ENCODE results near the gene POLN. TPM values are rescaled to one million over a fixed set of nuclear protein-coding genes. Genes with fewer than 3 reads are reported as not detected.
A peak's percentile ranks its signal among the peaks of the same experiment; 100 is the strongest.

POLN gene
- polyA plus RNA-seq, 1 experiment, result 0.35 TPM

DNA sequence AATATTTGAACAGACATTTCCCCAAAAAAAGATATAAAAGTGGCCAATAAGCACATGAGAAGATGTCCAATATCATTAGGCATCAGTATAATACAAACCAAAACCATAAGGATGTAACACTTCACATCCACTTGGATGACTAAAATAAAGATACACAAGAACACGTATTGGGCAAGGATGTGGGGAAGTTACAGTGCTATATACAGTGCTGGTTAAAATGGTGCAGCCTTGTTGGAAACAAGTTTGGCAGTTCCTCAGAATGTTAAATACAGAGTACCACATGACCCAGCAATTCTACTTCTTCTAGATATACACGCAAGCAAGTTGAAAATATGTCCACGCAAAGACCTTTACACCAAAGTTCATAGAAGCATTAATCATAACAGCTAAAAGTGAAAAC is 58.9 kb downstream of the POLN start:
- Histone ChIP-seq H3K9me3 (ENCODE audit: control insufficient read depth, insufficient read depth, low read length) (no peaks in the 10 kb centered on the region), H3K27ac (ENCODE audit: low read depth, low read length) (no peak overlapping the region), H3K4me3 (ENCODE audit: low read depth, low read length) (no peak overlapping the region), H3K27me3 (ENCODE audit: control insufficient read depth, insufficient read depth, low read length) (no peaks in the 10 kb centered on the region)
- TF ChIP-seq, protein P1, sequence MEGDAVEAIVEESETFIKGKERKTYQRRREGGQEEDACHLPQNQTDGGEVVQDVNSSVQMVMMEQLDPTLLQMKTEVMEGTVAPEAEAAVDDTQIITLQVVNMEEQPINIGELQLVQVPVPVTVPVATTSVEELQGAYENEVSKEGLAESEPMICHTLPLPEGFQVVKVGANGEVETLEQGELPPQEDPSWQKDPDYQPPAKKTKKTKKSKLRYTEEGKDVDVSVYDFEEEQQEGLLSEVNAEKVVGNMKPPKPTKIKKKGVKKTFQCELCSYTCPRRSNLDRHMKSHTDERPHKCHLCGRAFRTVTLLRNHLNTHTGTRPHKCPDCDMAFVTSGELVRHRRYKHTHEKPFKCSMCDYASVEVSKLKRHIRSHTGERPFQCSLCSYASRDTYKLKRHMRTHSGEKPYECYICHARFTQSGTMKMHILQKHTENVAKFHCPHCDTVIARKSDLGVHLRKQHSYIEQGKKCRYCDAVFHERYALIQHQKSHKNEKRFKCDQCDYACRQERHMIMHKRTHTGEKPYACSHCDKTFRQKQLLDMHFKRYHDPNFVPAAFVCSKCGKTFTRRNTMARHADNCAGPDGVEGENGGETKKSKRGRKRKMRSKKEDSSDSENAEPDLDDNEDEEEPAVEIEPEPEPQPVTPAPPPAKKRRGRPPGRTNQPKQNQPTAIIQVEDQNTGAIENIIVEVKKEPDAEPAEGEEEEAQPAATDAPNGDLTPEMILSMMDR (IDR thresholded peaks at IDR 0.05; ENCODE audit: low read depth, low read length), result no peak
- DNase-seq (ENCODE audit: low read depth, low spot score), result no peak
- ChIA-PET CTCF (interaction anchor here (0.6 kb wide), 1 partner anchor 173 kb away, joined by 3 read pairs; no protein-coding TSS in a partner anchor), POLR2A (no interaction called here)

DNA sequence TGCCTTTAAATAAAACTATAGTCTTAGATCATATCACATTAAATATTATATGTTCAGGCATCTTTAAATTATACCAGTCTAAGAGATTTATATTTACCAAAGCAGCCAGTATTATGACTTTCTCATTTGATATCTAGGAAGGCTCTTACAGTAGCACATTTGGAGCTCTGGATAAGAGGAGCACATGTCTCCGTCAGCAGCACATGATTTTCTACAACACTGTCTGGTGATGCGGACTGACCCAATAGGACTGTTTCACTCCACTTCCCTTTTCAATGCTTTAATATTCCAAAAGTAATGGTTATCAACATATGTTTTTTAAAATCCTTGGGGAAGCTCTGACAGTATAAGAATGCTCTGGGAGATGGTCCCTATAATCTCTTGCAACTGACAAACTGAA is 61.5 kb downstream of the POLN start:
- Histone ChIP-seq H3K9me3 (ENCODE audit: control insufficient read depth, insufficient read depth, low read length) (no peaks in the 10 kb centered on the region), H3K4me3 (ENCODE audit: low read depth, low read length) (no peak overlapping the region), H3K27me3 (ENCODE audit: control insufficient read depth, insufficient read depth, low read length) (no peaks in the 10 kb centered on the region), H3K27ac (ENCODE audit: low read depth, low read length) (no peak overlapping the region)
- DNase-seq (ENCODE audit: low read depth, low spot score), result no peak
- TF ChIP-seq, protein P1 (IDR thresholded peaks at IDR 0.05; ENCODE audit: low read depth, low read length), result no peak
- ChIA-PET CTCF (no interaction called here), POLR2A (no interaction called here)

DNA sequence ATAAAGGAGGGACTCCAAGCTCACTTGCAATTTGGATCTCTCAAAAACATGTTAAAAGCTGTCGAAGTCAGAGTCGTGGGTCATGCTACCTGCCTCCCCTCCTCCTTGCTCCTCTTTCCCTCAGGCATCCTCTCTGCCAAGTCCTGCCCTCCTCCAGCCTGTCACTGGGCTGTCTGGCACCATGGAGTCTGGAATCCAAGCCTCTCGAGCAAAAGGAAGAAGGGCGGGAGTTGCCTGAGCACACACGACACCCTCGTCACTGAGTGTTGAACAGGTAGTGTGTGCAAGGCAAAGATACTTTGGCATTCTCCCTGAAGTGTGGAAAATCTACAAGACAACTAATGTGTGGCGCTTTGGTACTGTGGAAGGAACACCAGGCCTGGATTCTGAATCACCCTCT is 62.2 kb downstream of the POLN start:
- Histone ChIP-seq H3K9me3 (ENCODE audit: control insufficient read depth, insufficient read depth, low read length) (no peaks in the 10 kb centered on the region), H3K27me3 (ENCODE audit: control insufficient read depth, insufficient read depth, low read length) (no peaks in the 10 kb centered on the region), H3K4me3 (ENCODE audit: low read depth, low read length) (no peak overlapping the region), H3K27ac (ENCODE audit: low read depth, low read length) (no peak overlapping the region)
- ChIA-PET CTCF (no interaction called here), POLR2A (no interaction called here)
- TF ChIP-seq, protein P1 (IDR thresholded peaks at IDR 0.05; ENCODE audit: low read depth, low read length), result no peak
- DNase-seq (ENCODE audit: low read depth, low spot score), result no peak

DNA sequence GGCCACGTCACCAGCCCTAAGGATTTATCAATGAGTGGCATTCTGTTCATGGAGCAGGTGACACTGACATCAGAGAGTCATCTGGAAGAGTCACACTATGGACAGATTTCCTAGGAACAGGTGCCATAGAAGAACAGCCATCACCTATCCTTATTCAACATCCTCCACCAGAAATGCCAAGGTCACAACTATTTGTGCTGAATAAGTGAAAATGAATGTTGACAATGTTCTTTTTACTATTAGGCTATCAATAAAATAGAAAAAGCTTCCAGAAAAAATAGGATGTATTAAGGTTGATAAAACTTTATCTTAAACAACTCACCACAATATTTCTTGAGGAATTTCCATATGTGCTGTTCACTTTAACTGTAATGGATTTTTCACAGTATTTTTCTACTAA is 62.9 kb downstream of the POLN start:
- Histone ChIP-seq H3K9me3 (ENCODE audit: control insufficient read depth, insufficient read depth, low read length) (no peaks in the 10 kb centered on the region), H3K4me3 (ENCODE audit: low read depth, low read length) (no peak overlapping the region), H3K27ac (ENCODE audit: low read depth, low read length) (no peak overlapping the region), H3K27me3 (ENCODE audit: control insufficient read depth, insufficient read depth, low read length) (no peaks in the 10 kb centered on the region)
- POLR2A ChIA-PET, result no interaction called here
- CTCF ChIA-PET, result no interaction called here
- no peak for DNase-seq (ENCODE audit: low read depth, low spot score)
- TF ChIP-seq, protein P1 (IDR thresholded peaks at IDR 0.05; ENCODE audit: low read depth, low read length), result no peak

DNA sequence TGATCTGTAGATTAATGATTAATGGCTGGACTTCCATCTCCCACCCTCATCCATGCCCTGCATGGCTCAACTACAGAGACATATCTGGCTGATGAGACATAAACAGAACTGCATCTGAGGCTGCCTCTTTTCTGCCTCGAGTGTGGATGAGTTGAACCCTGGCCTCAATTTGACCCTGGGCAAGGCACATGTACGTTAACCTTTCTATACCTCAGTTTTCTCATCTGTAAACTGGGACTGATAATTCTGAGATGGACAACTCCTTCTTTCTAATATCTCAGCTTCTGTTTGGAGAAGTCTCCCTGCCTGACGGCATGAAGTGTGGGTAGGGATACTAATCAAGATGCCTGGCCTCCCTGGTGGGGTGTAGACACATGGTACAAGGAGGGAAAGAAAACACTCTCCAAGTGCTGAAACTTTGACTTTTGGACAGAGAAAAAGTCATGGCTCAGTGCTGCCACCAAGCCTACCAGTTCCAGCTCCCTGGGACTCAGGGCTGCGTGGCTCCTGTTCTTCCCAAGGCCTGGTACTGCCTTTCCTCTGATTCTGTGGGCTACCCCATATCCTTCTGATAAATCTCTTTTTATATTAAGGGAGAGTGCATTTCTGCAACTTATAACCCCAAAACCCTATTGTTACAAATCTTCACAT is 64.4 kb downstream of the POLN start:
- ChIA-PET POLR2A (no interaction called here), CTCF (no interaction called here)
- TF ChIP-seq, protein P1 (IDR thresholded peaks at IDR 0.05; ENCODE audit: low read depth, low read length), result 0 out of 2 replicates have a peak, but pooled peaks have one; percentile 3
- no peaks in the 10 kb centered on the region for H3K27me3 ChIP-seq (ENCODE audit: control insufficient read depth, insufficient read depth, low read length)
- H3K4me3 ChIP-seq (ENCODE audit: low read depth, low read length), result no peak overlapping the region
- no peak for DNase-seq (ENCODE audit: low read depth, low spot score)
- no peaks in the 10 kb centered on the region for H3K9me3 ChIP-seq (ENCODE audit: control insufficient read depth, insufficient read depth, low read length)
- no peak overlapping the region for H3K27ac ChIP-seq (ENCODE audit: low read depth, low read length)

Measured in AG04450 (cell line).